HepG2 (cell line): ENCODE measurements around the gene CARMIL3. TPM values are rescaled to one million over a fixed set of nuclear protein-coding genes. Genes with fewer than 3 reads are reported as not detected.

ENCODE experiments used
- FOXP1 ChIP-seq, 2 experiments: fragments of 450-650 bp in 1 of 2; IDR thresholded peaks; 2 replicates each; pipeline ENCODE4 v1.6.1; 2017 to 2018; ENCODE audit warnings: antibody characterized with exemption in 1 of 2
- KLF9 ChIP-seq: IDR thresholded peaks from 2 replicates; pipeline ENCODE4 v1.6.1; 2016; ENCODE audit warnings: low read depth
- POLR2A ChIP-seq, 2 experiments: IDR thresholded peaks; 2 replicates each; pipeline ENCODE4 v1.6.1; 2011; ENCODE audit warnings: low read depth in 2 of 2, low read length in 2 of 2, mild to moderate bottlenecking in 1 of 2, moderate library complexity in 1 of 2; ENCODE audit not compliant: insufficient read depth in 1 of 2
- TCF12 ChIP-seq, 2 experiments: fragments of 450-650 bp in 1 of 2; sonication (generic) in 1 of 2; formaldehyde crosslinking in 1 of 2; IDR thresholded peaks; 2 replicates each; pipeline versions ENCODE4 v1.6.1 to v1.8.0; 2017 to 2022; ENCODE audit warnings: antibody characterized with exemption in 1 of 2, mild to moderate bottlenecking in 1 of 2, missing genetic modification reagents in 1 of 2, moderate library complexity in 1 of 2
- ZNF230 ChIP-seq: sonication (generic); formaldehyde crosslinking; IDR thresholded peaks from 2 replicates; pipeline ENCODE4 v1.4.0; 2020; ENCODE audit warnings: mild to moderate bottlenecking, missing genetic modification reagents
- ZNF354B ChIP-seq: sonication (generic); formaldehyde crosslinking; IDR thresholded peaks from 2 replicates; pipeline ENCODE4 v1.8.0; 2022; ENCODE audit warnings: mild to moderate bottlenecking, missing genetic modification reagents
- ZNF546 ChIP-seq: sonication (generic); formaldehyde crosslinking; conservative IDR thresholded peaks from 2 replicates; pipeline ENCODE4 v1.8.1; 2023; ENCODE audit warnings: mild to moderate bottlenecking, missing genetic modification reagents
- ZNF672 ChIP-seq: sonication (generic); formaldehyde crosslinking; IDR thresholded peaks from 2 replicates; pipeline ENCODE4 v1.8.1; 2022; ENCODE audit warnings: missing genetic modification reagents
- polyA plus RNA-seq, 8 experiments: library from polyadenylated mRNA; depleted of rRNA in 3 of 8; stranded (reverse) in 7 of 8; unstranded in 1 of 8; fragments of >200 nt; fragmentation: Illumina TruSeq in 4 of 8; extraction: Trizol in 4 of 8; gene quantifications; 2 replicates each; pipeline versions ENCODE4 v1.2.1 to v1.2.3, GENCODE V29; 2011 to 2016; ENCODE audit warnings: low read depth in 4 of 8, missing spikeins in 1 of 8, mixed read lengths in 1 of 8; ENCODE audit not compliant: insufficient read depth in 1 of 8
- total RNA-seq, 5 experiments: library from RNA; depleted of rRNA; stranded (reverse); fragments of >200 nt; fragmentation: Illumina TruSeq; extraction: Trizol; gene quantifications; 2 replicates each; pipeline ENCODE4 v1.2.3, GENCODE V29; 2016; ENCODE audit warnings: low read depth in 1 of 5
- TF ChIP-seq, protein P1 (sequence below): IDR thresholded peaks from 2 replicates; pipeline ENCODE4 v1.4.0; 2020; ENCODE audit warnings: mild to moderate bottlenecking, missing genetic modification reagents
- TF ChIP-seq, protein P2 (sequence below): sonication (generic); formaldehyde crosslinking; IDR thresholded peaks from 2 replicates; pipeline ENCODE4 v1.4.0; 2020; ENCODE audit warnings: mild to moderate bottlenecking, missing genetic modification reagents
- TF ChIP-seq, protein P3 (sequence below): sonication (generic); formaldehyde crosslinking; IDR thresholded peaks from 2 replicates; pipeline ENCODE4 v1.5.1; 2020; ENCODE audit warnings: missing genetic modification reagents, mild to moderate bottlenecking, borderline replicate concordance
- TF ChIP-seq, protein P4 (sequence below): sonication (generic); formaldehyde crosslinking; IDR thresholded peaks from 2 replicates; pipeline ENCODE4 v1.4.0; 2020; ENCODE audit warnings: missing genetic modification reagents
- TF ChIP-seq, protein P5 (sequence below): sonication (generic); formaldehyde crosslinking; IDR thresholded peaks from 2 replicates; pipeline ENCODE4 v1.8.1; 2022; ENCODE audit warnings: mild to moderate bottlenecking, missing genetic modification reagents

The CARMIL3 gene
- total and polyA plus RNA-seq, 2 of the 13 experiments (the other 11 are each of a cell fraction or from before 2014, with no cell fraction given), result 0.27 to 0.55 TPM

DNA sequence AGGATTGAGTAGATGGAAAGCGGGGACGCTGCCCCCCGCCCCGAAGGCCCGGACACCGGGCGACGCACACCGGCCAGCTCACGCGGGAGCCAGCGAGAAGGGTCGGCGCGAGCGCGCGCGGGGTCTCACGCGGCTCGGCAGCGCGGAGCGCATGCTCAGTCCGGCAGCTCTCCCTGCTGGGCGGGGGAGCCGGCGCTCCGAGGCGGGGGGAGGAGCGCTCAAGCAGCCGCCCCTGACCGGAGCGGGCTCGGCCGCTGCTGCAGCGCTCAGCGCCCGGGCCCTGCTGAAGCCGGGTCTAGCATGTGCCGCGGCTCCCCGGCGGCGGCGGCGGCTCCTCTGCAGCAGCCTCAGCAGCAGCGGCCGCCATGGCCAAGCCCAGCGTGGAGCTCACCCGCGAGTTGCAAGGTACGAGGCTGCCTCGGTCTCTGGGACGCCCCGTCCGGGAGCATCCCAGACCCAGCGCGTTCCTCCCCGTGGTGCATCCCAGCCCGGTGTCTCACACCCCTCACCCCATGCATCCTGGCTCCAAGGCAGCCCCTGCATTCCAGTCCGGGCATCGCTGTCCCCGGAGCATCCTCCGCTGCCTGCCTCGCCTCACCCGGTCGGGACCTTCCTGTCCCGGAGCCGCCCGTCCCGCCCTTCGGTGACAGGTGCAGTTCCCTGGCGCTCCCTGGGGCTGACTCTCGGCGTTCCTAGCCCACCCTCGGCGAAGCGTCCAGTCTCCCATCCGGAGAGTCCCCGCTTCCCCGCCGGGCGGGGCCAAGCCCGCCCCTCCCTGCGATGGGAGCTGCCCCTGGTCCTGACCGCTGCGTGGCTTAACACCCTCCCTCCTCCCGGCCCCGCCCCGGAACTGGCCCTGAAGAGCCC lies at the start of gene CARMIL3 (continued):
- TF ChIP-seq TCF12 (IDR thresholded peaks at IDR 0.05) (no peak), TCF12 (CRISPR knock-in tag; IDR thresholded peaks at IDR 0.05) (0 out of 2 replicates have a peak, but pooled peaks have one; percentile 75), ZNF546 (no peak; the same call in 1 of the 2 replicates), KLF9 (CRISPR knock-in tag) (no peak), POLR2A (IDR thresholded peaks at IDR 0.05; ENCODE audit: insufficient read depth in 1 of 2, low read depth in 2 of 2, low read length in 2 of 2) (no peak), ZNF354B (CRISPR knock-in tag) (0 out of 2 replicates have a peak, but pooled peaks have one; percentile 8), FOXP1 (IDR thresholded peaks at IDR 0.05) (no peak), FOXP1 (CRISPR knock-in tag; IDR thresholded peaks at IDR 0.05) (0 out of 2 replicates have a peak, but pooled peaks have one; percentile 9), ZNF672 (no peak), ZNF230 (CRISPR knock-in tag) (no peak; the same call in 1 of the 2 replicates)
- TF ChIP-seq, protein P1, sequence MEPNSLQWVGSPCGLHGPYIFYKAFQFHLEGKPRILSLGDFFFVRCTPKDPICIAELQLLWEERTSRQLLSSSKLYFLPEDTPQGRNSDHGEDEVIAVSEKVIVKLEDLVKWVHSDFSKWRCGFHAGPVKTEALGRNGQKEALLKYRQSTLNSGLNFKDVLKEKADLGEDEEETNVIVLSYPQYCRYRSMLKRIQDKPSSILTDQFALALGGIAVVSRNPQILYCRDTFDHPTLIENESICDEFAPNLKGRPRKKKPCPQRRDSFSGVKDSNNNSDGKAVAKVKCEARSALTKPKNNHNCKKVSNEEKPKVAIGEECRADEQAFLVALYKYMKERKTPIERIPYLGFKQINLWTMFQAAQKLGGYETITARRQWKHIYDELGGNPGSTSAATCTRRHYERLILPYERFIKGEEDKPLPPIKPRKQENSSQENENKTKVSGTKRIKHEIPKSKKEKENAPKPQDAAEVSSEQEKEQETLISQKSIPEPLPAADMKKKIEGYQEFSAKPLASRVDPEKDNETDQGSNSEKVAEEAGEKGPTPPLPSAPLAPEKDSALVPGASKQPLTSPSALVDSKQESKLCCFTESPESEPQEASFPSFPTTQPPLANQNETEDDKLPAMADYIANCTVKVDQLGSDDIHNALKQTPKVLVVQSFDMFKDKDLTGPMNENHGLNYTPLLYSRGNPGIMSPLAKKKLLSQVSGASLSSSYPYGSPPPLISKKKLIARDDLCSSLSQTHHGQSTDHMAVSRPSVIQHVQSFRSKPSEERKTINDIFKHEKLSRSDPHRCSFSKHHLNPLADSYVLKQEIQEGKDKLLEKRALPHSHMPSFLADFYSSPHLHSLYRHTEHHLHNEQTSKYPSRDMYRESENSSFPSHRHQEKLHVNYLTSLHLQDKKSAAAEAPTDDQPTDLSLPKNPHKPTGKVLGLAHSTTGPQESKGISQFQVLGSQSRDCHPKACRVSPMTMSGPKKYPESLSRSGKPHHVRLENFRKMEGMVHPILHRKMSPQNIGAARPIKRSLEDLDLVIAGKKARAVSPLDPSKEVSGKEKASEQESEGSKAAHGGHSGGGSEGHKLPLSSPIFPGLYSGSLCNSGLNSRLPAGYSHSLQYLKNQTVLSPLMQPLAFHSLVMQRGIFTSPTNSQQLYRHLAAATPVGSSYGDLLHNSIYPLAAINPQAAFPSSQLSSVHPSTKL, result peak; percentile 78
- TF ChIP-seq, protein P2, sequence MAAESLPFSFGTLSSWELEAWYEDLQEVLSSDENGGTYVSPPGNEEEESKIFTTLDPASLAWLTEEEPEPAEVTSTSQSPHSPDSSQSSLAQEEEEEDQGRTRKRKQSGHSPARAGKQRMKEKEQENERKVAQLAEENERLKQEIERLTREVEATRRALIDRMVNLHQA (CRISPR knock-in tag), result 0 out of 2 replicates have a peak, but pooled peaks have one; percentile 37
- TF ChIP-seq, protein P3, sequence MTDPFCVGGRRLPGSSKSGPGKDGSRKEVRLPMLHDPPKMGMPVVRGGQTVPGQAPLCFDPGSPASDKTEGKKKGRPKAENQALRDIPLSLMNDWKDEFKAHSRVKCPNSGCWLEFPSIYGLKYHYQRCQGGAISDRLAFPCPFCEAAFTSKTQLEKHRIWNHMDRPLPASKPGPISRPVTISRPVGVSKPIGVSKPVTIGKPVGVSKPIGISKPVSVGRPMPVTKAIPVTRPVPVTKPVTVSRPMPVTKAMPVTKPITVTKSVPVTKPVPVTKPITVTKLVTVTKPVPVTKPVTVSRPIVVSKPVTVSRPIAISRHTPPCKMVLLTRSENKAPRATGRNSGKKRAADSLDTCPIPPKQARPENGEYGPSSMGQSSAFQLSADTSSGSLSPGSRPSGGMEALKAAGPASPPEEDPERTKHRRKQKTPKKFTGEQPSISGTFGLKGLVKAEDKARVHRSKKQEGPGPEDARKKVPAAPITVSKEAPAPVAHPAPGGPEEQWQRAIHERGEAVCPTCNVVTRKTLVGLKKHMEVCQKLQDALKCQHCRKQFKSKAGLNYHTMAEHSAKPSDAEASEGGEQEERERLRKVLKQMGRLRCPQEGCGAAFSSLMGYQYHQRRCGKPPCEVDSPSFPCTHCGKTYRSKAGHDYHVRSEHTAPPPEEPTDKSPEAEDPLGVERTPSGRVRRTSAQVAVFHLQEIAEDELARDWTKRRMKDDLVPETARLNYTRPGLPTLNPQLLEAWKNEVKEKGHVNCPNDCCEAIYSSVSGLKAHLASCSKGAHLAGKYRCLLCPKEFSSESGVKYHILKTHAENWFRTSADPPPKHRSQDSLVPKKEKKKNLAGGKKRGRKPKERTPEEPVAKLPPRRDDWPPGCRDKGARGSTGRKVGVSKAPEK, result no peak
- TF ChIP-seq, protein P4, sequence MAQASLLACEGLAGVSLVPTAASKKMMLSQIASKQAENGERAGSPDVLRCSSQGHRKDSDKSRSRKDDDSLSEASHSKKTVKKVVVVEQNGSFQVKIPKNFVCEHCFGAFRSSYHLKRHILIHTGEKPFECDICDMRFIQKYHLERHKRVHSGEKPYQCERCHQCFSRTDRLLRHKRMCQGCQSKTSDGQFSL (CRISPR knock-in tag), result peak; percentile 56; the same call in 1 of the 2 replicates
- TF ChIP-seq, protein P5, sequence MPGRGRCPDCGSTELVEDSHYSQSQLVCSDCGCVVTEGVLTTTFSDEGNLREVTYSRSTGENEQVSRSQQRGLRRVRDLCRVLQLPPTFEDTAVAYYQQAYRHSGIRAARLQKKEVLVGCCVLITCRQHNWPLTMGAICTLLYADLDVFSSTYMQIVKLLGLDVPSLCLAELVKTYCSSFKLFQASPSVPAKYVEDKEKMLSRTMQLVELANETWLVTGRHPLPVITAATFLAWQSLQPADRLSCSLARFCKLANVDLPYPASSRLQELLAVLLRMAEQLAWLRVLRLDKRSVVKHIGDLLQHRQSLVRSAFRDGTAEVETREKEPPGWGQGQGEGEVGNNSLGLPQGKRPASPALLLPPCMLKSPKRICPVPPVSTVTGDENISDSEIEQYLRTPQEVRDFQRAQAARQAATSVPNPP, result no peak; the same call in 1 of the 2 replicates
